Upper lobe of left lung (tissue), 4 donors: ENCODE measurements around the gene ATXN7L3.

Experiments
- CTCF ChIP-seq, 6 experiments: fragments of 450-650 bp in 4 of 6; fragments of 200-600 bp in 2 of 6; sonication (generic) in 2 of 6; IDR thresholded peaks; one replicate each; pipeline ENCODE4 v1.5.1; 2016 to 2019; ENCODE audit warnings: antibody characterized with exemption in 6 of 6
- EP300 ChIP-seq, 4 donors: sonication (generic); formaldehyde crosslinking; IDR thresholded peaks; one replicate each; pipeline ENCODE4 v1.5.1; 2017; ENCODE audit warnings: antibody characterized with exemption in 4 of 4, control low read depth in 2 of 4
- POLR2A ChIP-seq, 4 donors: fragments of 450-650 bp; IDR thresholded peaks; one replicate each; pipeline ENCODE4 v1.5.1; 2016 to 2017; ENCODE audit warnings: antibody characterized with exemption in 4 of 4, mild to moderate bottlenecking in 2 of 4

GRCh38 chr17:44184212-44184810 lies 15.4 kb downstream of the ATXN7L3 start:
- no peak for TF ChIP-seq POLR2A (IDR thresholded peaks at IDR 0.05)
- TF ChIP-seq CTCF (IDR thresholded peaks at IDR 0.05): no peak
- no peak for TF ChIP-seq EP300 (IDR thresholded peaks at IDR 0.05)
